Thyroid gland (tissue), 4 donors: ENCODE measurements around the gene EXOC3L4.

ENCODE experiments used
- POLR2A ChIP-seq, 2 donors: fragments of 450-650 bp; IDR thresholded peaks; one replicate each; pipeline ENCODE4 v1.6.1; 2017; ENCODE audit warnings: antibody characterized with exemption in 2 of 2, mild to moderate bottlenecking in 2 of 2, moderate library complexity in 1 of 2
- TF ChIP-seq, protein P1 (sequence below), 6 experiments: fragments of 200-600 bp in 3 of 6; fragments of 450-650 bp in 3 of 6; sonication (generic) in 3 of 6; IDR thresholded peaks; one replicate each; pipeline ENCODE4 v1.5.1; 2016 to 2019; ENCODE audit warnings: antibody characterized with exemption in 6 of 6, mild to moderate bottlenecking in 2 of 6, inconsistent platforms in 1 of 6, moderate library complexity in 1 of 6

- TF ChIP-seq, protein P1, sequence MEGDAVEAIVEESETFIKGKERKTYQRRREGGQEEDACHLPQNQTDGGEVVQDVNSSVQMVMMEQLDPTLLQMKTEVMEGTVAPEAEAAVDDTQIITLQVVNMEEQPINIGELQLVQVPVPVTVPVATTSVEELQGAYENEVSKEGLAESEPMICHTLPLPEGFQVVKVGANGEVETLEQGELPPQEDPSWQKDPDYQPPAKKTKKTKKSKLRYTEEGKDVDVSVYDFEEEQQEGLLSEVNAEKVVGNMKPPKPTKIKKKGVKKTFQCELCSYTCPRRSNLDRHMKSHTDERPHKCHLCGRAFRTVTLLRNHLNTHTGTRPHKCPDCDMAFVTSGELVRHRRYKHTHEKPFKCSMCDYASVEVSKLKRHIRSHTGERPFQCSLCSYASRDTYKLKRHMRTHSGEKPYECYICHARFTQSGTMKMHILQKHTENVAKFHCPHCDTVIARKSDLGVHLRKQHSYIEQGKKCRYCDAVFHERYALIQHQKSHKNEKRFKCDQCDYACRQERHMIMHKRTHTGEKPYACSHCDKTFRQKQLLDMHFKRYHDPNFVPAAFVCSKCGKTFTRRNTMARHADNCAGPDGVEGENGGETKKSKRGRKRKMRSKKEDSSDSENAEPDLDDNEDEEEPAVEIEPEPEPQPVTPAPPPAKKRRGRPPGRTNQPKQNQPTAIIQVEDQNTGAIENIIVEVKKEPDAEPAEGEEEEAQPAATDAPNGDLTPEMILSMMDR (IDR thresholded peaks at IDR 0.05), result no peak
- no peak for TF ChIP-seq POLR2A (IDR thresholded peaks at IDR 0.05)
Measured at GRCh38 chr14:103121846-103122584, 27.5 kb downstream of the EXOC3L4 start.
